GM19025 (cell line): ENCODE data around the gene GAB2.
A peak's percentile ranks its signal among the peaks of the same experiment; 100 is the strongest.
"Not testable (repeated sequence)": the region's sequence is repeated elsewhere in the genome, so short reads cannot be mapped to it uniquely, and the experiment has no call there.

Experiments used
- ATAC-seq: cut with Tn5 transposase; IDR thresholded peaks from one replicate; pipeline ENCODE4 v1.9.1; 2021; ENCODE audit warnings: mild to moderate bottlenecking, low read depth, moderate library complexity; ENCODE audit not compliant: unreplicated experiment

GAB2 gene

GRCh38 chr11:78196661-78197091 lies 220.9 kb downstream of the GAB2 start:
- ATAC-seq, result no peak

DNA sequence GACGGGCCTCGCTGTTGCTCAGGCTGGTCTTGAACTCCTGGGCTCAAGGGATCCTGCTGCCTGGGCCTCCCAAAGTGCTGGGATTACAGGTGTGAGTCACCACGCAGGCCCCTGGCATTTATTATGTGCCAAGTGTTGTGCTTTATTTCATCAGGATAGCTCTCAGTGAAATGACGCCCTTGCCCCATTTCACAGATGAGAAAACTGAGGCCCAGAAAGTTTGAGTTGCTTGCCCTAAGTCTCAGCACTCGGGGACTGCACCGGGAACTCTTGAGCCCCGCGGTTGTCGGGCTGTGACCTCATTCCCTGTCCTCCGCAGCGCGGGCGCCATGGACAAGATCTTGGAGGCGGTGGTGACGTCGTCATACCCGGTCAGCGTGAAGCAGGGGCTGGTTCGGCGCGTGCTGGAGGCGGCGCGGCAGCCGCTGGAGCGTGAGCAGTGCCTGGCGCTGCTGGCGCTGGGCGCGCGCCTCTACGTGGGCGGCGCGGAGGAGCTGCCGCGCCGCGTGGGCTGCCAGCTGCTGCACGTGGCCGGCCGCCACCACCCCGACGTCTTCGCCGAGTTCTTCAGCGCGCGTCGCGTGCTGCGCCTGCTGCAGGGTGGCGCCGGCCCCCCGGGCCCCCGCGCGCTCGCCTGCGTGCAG lies 221.6 kb downstream of the GAB2 start:
- ATAC-seq, result no peak

- no peak for ATAC-seq
These were observed 223.1 kb downstream of the GAB2 start for GRCh38 chr11:78194490-78194889.

DNA sequence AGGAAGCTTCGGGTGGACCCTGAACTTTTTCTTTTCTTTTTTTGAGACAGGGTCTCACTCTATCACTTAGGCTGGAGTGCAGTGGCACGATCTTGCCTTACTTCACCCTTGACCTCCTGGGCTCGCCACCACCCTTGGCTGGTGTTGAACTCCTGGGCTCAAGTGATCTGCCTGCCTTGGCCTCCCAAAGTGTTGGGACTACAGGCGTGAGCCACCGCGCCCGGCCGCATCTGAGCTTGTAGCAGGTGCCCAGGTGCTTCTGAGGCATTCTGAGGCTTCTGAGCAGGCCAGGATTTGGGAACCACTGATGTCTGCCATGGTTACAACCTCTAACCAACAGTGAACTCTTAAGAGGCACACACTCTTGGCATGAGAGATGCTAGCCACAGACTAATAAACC lies 223.8 kb downstream of the GAB2 start:
- no peak for ATAC-seq

GRCh38 chr11:78192911-78193351 lies 224.7 kb downstream of the GAB2 start:
- ATAC-seq, result no peak

DNA sequence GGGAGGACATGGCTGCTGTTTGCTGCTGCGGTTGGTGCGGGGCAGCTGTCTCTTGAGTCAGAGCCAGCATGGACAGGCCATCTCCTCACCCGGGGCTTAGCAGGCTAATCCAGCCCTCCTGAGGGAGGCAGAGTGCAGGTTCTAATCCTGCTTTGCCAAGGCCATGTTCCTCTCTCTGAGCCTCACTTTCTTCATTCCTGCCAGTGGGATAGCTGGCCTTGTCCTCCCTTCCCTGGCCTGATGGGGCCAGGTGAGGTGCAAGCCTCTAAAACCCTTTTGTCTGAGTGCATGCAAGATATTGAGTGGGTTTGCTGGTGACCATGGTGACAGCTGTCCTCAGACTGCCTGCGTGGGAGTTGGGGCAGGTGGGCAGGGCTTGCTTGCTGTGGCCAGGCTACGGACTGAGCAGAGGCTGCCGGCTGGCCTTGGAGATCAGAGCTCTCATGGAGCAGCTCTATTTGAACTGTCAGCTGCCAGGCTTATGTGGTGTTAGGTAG lies 225.3 kb downstream of the GAB2 start:
- no peak for ATAC-seq

DNA sequence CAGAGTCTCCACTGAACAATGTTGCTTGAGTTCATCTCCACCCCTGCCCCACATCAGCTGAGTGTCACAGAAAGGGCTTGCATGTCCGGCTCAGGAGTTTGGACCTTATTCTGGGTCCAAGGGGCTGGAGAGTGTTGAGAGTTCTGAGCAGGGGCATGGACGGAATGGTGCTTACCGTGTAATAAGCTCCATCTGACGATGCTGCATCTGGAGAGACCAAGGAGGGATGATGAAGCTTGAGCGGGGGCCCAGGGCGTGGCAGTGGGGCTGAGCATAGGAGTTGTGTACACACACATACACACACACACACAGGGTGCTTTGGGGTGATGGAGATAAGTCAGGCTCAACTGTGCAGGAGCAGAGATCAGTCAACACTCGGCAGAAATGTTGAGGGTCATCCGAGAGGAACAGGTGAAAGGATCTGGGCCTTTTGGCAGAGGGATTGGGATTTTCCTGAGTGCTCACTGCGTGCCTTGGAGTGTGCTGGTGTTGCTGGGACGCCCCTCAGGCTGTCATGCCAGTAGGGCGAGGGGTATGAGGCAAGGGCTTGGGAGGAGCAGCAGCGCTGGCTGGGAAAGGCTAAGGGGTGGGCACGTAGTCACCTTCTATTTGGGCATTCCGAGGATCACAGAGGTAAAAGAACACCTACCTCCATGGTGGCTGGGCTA lies 226.6 kb downstream of the GAB2 start:
- ATAC-seq, result no peak

DNA sequence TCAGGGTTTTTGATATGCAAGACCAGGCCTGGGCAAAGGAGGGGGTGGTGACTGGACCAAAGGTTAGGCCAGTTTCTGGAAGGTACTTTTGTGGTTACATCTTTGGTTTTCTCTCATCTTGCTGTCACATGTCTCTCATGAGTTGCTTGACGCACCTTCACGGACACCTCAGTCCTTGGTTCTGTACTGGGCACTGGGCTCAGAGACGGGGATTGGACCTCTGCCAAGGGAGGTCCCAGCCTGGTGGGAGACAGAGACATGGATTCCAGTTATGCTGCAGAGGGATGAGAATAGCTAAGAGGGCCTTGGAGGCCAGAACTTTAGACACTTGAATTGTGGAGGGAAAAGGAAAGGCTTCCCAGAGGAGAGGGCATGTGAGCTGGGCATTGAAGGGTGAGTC lies 227.2 kb downstream of the GAB2 start:
- ATAC-seq, result no peak

- no peak for ATAC-seq
These were observed 227.8 kb downstream of the GAB2 start for GRCh38 chr11:78189851-78190250.

DNA sequence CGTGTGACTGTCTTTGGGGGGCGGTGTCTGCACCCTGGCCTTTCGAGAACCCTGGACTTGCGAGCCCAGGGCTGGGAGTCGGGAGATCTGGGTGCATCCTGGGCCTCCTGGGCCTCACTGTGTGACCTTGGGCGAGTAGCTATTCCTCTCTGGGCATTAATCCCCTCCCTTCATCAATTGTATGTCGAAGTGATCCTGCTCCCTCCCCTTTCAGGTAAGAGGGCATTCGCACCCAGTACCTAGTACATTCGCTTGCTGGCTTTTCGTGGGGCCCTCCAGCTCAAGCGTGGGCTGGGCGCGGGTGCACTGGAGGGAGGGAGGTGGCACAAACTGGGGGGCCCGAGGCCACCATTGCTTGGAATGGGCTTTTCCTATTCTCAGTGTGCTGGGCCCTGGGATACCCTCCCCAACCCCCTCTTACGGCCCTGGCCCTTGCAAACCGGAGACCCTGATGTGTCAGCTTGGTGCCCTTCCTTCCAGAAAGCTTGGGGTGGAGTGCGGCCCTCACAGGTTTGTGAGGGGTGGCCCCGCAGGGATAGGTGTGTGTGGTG lies 228.4 kb downstream of the GAB2 start:
- no peak for ATAC-seq

DNA sequence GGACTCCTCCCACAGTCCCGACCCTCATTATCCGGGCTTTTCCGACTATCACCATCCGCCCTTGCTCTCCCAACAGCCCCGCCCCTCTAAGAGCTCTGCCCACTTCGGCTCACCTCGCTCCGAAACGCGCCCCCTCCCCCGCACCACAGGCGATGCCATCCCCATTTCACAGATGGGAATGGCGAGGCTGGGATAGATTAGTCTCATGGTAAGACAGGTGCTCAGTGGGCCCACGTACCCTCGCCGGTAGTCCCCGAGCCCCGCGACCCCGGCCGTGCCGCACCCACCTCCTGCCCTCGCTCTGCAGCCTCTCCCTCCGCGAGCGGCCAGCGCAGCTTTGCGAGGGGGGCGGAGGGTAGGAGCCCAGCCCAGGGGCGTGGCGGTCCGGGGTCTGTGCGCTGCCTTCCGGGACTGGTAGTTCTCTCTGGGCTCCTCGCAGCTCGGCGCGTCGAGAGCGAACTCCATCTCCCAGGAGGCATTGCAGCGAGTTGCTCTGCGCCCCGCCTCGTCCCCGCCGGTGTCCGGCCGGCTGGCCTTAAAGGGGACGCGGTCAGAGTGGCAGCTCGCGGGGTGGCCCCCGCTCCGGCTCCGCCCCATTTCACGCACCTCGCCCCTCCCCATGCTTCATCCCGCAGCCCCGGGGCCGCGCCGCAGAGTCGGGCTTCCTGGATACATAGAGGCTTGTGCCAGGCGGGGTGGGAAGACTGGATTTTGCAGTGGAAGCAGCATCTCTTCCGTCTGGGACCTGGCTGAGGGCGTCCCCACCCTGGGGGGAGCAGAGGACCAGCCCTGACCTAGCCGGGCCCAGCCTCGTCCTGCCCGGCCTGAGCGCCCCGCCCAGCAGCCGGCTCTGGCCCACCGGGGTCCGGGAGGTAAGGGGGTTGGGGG lies 229.1 kb downstream of the GAB2 start, which contains the start of the genes KCTD21 and USP35:
Gene KCTD21 (minus strand): TSS at position 341 of the 888 bp plus-strand sequence. CDS start 14,072 bp downstream, outside the sequence.
Gene USP35 (plus strand): TSS at position 634 of the 888 bp plus-strand sequence. CDS start 7,327 bp downstream, outside the sequence.
- peak; percentile 94 for ATAC-seq

- ATAC-seq, result peak; percentile 4
These were observed 230.0 kb downstream of the GAB2 start for GRCh38 chr11:78187366-78188285.

DNA sequence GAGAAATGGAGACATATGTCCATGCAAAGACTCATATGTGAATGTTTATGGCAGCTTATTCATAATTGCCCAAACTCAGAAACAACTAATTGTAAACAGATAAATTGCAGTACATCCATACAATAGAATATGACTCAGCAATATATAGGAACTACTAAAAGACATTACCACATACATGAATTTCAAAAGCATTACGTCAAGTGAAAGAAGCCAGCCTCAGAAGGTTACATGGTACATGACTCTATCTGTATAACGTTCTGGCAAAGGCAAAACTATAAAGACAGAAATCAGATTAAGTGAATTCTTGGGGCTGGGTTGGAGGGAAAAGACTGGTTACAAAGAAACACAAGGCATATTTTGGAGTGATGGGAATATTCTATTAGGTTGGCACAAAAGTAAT lies 236.4 kb downstream of the GAB2 start:
- ATAC-seq, result no peak

- no peak for ATAC-seq
These were observed 236.9 kb downstream of the GAB2 start for GRCh38 chr11:78180751-78181150.

GRCh38 chr11:78179459-78180071 lies 238.1 kb downstream of the GAB2 start:
- no peak for ATAC-seq

GRCh38 chr11:78177216-78177615 lies 240.4 kb downstream of the GAB2 start:
- ATAC-seq, result no peak

DNA sequence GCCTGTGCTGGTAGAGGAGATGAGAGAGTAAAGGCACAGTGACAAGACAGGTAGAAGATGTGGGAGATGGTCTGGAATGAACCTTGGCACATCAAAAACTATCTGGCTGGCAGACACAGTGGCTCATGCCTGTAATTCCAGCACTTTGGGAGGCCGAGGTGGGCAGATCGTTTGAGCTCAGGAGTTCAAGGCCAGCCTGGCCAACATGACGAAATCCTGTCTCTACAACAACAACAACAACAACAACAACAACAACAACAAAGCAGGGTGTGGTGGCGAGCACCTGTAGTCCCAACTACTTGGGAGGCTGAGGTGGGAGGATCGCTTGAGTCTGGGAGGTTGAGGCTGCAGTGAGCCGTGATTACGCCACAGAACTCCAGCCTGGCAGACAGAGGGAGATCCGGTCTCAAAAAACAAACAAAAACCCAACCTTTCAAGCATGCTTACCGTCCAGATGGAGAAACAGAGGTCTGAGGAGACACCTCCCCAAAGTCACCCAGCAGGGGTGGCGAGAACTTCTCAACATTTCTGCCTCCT lies 240.9 kb downstream of the GAB2 start:
- ATAC-seq, result no peak

DNA sequence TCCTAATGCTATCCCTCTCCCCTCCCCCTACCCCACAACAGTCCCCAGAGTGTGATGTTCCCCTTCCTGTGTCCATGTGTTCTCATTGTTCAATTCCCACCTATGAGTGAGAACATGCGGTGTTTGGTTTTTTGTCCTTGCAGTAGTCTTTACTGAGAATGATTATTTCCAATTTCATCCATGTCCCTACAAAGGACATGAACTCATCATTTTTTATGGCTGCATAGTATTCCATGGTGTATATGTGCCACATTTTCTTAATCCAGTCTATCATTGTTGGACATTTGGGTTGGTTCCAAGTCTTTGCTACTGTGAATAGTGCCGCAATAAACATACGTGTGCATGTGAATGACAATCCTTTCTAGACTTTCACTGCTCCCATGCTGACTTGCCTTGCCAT lies 241.8 kb downstream of the GAB2 start:
- not testable (repeated sequence) for ATAC-seq

- ATAC-seq, result no peak
These were observed 245.7 kb downstream of the GAB2 start for GRCh38 chr11:78171951-78172350.
